Jurkat, Clone E6-1 (cell line): ENCODE results near the gene SLC1A1. TPM values are rescaled to one million over a fixed set of nuclear protein-coding genes. Genes with fewer than 3 reads are reported as not detected.
A peak's percentile ranks its signal among the peaks of the same experiment; 100 is the strongest.

ENCODE experiments used
- DNase-seq: peaks from one replicate; pipeline ENCODE4 v3.0.0-alpha.2; 2011; ENCODE audit warnings: low read depth, low spot score
- H3K4me3 ChIP-seq: 2 replicates; pipeline ENCODE4 v1.5.1; 2011; ENCODE audit warnings: mild to moderate bottlenecking, low read length, control low read depth, moderate library complexity
- polyA plus RNA-seq: library from polyadenylated mRNA; unstranded; fragments of >200 nt; gene quantifications from one replicate; pipeline ENCODE4 v1.2.1, GENCODE V29; 2012; ENCODE audit warnings: missing spikeins; ENCODE audit not compliant: insufficient read length, insufficient read depth

SLC1A1 gene
- 3.0 TPM for polyA plus RNA-seq

DNA sequence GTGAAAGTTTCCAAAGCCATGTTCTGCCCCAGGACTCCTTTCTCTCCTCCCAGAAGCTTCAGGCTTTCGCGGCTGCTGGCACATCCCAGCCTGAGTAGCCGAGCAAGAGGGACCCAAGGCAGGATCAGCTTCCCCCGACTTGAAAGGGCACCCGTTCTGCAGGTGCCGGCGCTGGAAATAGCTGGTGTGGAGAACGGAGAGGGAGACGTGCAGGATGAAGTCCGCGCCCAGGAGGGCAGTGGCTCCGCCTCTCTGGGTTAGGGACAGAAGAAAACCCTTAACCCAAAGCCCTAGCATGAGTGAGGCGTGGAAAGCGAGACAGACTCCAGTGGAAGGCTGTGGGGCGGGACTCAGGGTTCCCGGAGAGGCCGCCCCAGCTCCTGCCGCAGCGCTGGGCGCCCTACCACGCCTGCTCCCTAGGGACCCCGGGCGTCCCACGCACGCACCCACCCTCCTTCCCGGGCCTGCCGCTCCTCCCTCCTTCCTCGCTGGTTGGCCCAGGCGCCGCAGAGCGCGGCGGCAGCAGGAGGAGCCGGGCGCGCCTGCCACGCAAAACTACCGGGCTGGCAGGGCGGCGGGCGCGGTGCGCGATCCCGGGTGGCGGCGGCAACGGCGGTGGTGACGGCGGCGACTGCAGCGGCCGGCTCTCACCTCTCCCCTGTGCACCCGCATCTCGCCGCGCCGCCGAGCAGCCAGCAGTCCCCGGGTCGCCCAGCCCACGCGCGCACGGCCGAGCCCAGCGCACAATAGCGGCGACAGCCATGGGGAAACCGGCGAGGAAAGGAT, at the start of gene SLC1A1:
Gene SLC1A1, plus strand, starts transcription at position 550 of the 786 bp plus-strand sequence. Its CDS starts 212 bp downstream, at position 762.
- DNase-seq: no peak
- H3K4me3 ChIP-seq: no peak within 1 kb of the TSS; the same call in 1 of the 2 replicates

DNA sequence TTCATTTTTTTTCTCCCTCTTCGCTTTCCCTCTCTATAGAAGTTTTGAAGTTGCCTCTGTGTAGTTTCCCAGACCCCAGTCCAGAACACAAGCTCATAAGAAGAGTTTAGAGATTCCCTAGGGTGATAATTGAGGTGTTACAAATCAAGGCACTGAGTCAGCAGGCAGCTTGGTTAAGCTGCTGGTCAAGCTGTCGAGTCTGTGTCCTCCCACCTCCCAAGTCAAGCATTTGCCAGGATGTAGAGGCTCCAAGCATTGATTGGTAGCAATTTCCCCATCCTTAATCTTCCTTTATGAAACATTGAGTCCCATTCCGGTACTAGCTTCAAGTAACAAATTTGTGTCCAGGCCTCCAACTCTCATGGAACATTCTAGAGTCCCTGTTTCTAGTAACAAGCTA, 47.5 kb upstream of the SLC1A1 start:
- no peak overlapping the region for H3K4me3 ChIP-seq
- DNase-seq: no peak

DNA sequence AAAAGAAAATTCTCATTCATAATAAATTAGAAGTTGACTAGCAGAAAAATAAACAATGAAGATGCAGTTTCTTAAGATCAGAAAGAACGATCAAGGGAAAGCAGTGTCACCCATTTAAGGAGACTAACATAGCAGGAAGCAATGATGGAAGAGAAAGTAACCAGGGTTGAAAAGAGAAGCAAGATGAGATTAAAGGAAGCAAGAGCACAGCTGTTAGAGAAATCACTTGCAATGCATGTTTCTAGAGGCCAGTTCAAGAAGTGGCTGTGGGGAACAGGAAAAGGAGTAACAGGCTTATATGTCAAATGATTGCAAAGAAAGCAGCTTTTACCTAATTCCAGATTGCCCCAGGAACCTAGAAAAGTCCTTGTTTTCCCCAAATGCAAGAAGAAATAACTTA, 46.8 kb upstream of the SLC1A1 start:
- H3K4me3 ChIP-seq: no peak overlapping the region
- no peak for DNase-seq

DNA sequence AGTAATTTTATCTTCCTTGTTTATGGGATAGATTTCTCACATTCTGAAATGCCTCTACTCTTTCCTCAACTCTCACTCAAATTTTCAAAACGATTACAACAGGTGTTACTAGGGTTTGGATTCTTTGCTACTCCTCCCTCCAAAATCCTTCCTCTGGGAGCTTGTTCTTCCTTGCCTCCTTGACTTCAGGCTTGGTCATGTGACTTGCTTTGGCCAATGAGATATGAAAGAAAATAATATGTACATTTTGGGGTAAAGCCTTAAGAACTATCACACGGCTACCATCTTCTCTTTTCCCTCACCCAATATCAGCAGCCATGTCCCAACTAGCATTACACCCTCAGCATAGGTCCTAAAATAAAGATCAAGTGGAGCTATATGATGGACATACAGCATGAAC, 28.8 kb upstream of the SLC1A1 start:
- DNase-seq: no peak
- no peak overlapping the region for H3K4me3 ChIP-seq

DNA sequence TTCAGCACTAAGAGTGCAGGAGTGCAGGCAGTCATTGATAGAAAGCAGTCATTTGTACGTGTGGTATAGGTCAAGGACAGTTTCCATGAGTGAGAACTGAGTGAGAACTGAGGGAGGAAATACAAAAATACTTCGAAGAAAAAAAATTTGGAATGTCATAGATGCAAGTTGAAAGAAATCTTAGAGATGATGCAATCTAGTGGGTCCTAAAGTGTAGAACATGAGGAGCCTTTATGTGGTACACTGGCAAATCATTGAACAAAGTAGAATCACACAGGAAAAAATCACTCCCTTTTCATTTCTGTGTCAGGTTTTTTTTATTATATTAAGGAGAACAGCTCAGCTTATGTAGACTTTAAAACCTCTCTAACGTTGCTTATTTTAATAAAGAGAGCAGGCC, 26.4 kb upstream of the SLC1A1 start:
- DNase-seq: no peak
- no peak overlapping the region for H3K4me3 ChIP-seq

DNA sequence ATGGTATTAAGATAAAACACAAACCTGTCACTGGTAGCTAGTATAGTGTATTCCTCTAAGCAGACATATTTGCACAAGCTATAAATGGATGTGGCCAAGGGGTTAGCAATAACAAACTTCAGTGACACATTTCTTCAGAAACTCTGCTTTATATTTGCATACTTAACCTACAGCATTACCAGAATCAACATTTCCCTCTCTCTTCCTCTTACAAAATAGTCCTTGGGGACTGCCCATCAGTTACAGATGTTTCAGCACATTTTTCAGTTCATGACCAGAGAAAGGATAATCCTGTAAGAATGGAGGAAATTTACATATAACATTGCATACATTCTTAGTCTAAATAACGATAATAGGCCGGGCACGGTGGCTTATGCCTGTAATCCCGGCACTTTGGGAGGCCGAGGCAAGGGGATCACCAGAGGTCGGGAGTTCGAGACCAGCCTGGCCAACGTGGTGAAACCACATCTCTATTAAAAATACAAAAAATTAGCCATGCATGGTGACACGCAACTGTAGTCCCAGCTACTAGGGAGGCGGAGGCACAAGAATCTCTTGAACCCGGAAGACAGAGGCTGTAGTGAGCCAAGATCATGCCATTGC, 25.3 kb upstream of the SLC1A1 start:
- no peak for DNase-seq
- no peak overlapping the region for H3K4me3 ChIP-seq

DNA sequence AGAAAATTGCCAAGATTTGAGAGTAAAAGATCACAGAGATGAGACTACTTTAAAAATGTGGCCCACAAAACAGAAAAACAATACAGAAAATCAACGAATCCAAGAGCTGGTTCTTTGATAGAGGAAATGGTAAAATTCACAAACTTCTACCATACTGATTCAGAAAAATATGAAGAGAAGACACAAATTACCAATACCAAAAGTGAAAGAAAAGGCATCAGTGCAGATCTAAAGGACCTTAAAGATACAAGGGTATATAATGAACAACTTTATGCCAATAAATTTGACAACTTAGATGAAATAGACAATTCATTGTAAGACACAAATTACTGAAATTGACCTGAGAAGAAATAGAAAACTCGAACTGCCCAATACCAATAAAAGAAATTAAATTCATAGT, 24.4 kb upstream of the SLC1A1 start:
- H3K4me3 ChIP-seq: no peak overlapping the region
- no peak for DNase-seq

DNA sequence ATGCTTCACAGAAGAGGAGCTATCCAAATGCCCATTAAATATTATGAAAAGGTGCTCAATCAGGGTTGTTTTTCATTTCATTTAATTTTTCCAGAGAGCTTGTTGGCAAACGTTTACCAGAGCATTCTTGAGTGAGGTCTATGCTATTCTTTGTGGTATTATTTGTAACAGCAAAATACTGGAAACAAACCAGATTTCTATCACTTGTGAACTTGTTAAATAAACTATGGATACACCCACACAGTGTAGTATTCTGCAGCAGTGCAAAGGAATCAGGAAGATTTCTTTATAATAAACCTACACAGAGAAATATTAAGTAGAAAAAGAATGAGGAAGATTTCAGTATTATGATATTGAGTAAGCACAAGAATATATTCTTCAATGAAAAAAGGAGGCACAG, 15.0 kb upstream of the SLC1A1 start:
- no peak overlapping the region for H3K4me3 ChIP-seq

DNA sequence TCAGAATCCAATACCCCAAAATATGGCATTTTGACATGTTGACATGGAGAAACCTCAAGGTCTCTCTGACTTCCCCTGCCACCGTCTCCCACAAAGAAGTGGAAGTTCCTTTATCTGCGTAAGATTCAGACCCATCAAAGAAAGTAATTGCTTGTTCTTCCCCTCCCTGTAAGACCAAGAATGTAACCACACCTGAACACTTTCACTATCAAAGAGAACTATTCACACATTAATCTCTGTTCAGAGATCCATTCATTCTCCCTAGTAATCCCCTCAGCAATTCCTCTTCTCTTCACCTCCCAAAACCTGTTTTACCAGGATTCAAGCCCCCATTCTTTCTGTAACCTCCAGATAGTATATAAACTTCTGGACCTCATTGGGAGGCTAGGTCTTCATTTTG, 4.1 kb upstream of the SLC1A1 start:
- no peak overlapping the region for H3K4me3 ChIP-seq
- DNase-seq: peak; percentile 25

More for the DNA sequence above, 15.0 kb upstream of the SLC1A1 start:
- DNase-seq: no peak

DNA sequence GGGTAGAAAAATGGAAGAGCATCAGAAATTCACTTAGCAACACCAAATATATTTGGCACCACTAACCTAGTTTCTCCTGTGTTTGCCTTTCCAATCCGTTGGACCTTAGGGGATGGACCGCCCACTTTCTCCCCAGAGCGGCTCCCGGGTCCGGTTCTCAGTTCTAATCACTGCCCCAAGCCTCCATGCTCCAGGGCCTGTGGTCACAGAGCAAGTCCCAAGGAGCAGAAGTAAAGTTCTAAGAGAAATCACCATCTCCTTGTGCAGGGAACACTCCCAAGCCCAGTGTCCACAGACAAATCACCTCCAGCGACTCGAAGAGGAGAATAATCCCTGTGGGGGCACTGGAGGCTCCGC, 728 bp upstream of the SLC1A1 start:
- H3K4me3 ChIP-seq: no peak overlapping the region
- DNase-seq: no peak

DNA sequence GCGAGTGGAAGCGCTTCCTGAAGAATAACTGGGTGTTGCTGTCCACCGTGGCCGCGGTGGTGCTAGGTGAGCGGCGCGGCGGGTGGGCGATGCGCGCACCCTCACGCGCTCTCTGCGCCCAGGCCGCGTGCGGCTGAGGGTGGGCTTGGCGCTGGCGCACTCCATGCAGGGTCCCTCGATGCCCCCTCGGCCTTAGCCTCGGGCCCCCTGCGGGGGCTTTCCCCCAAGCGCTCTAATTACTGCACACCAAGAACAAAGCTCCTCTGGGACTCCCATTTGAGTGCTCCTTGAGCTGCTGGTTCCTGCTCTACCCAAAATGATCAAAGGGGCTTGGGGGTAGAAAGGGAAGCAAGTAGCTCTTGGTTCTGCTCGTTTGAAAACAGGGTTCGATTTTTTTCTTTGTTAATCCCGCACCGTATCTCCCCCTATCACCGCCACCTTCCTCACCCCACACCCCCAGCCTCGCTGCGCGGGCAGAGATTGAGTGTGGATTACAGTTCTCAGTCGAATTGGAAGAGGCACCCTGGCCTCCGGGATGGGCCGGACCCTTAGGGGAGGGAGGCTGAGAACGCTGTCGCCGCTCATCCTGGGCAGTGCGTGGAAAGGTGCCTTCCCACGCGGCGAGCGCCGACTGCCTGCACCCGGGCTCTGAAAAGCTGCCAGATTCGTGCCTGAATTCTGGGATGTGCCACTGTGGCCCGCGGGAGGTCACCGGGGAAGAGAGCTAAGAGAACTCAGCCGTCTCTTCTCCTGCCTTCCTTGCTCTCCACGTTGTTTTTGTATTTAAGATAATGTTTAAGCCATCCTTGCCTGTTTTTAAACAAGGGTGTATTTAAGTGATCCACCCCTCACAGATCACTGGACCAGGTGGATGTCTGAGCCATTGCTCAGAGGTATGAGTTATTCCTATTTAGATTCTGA, 697 bp downstream of the SLC1A1 start:
- H3K4me3 ChIP-seq: no peak overlapping the region
- DNase-seq: no peak

DNA sequence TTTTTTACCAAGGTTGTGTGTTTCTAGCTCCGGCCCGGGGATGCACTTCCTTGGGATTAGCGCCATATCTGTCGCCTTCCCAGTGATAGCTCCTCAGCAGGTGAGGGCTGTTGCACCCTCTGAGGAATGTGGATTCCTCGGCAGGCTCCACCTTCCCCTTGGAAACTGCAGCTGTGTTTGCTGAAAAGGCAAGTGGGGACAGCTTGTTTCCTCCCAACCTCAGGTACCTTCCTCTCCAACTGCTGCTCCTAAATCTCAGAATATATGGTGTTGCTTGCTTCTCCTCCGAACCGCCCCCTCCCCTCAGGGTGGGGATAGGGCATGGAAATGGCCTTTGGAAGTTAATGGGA, 1.3 kb downstream of the SLC1A1 start:
- no peak overlapping the region for H3K4me3 ChIP-seq
- DNase-seq: no peak

DNA sequence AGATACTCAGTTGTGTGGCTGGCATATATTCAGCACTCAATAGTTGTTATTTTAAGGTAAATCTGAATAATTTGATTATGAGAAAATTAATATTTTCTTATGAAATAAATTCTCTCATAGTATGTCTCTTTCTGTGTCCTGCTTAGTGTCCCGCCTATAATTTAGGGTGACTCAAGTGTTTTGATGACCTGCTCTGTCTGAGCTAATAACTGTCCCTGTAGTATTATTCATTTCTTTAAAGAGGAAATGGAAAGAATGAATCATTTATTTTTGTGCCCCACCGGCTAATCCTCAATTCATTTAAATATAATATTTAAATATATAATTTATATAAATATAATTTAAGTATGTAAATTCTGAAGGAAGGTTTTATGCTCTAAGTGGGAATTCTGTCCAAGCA, 4.1 kb downstream of the SLC1A1 start:
- no peak overlapping the region for H3K4me3 ChIP-seq
- DNase-seq: no peak

DNA sequence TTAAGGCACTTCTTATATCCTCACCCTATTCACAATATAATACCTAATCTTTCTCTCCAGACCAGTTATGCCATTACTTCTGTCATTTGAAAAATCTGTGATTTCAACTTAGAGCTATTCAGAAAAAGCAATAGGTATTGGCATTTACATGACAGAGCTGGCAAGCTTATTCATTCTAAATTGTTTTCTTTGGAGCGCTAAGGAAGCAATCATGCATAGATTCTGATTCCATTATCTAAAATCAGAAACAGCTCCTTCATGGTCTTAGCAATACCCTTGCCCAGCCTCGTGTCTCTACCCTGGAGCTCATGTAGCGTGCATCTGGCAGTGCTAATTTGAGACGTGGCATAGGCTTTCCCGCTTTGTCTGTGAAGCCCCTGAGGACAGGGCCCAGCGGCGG, 4.5 kb downstream of the SLC1A1 start:
- H3K4me3 ChIP-seq: no peak overlapping the region
- DNase-seq: no peak

DNA sequence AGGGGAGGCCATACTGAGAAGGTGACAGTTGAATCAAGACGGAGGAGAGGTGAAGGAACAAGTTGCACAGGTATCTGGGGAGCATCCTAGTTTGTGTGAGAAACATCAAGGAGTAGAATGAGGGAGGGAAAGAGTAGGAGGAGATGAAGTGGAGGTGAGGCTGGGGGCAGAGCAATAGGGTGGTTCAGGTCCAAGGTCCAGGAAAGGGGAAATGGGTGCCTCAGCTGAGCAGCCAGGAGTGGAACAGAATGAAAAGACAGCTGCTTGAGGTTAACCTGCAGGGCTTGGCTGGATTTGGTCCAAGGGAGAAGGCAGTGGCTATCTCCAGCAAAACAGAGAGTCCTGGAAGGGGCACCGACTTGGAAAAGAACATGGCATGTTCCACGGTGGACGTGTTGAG, 5.3 kb downstream of the SLC1A1 start:
- no peak for DNase-seq
- no peak overlapping the region for H3K4me3 ChIP-seq

DNA sequence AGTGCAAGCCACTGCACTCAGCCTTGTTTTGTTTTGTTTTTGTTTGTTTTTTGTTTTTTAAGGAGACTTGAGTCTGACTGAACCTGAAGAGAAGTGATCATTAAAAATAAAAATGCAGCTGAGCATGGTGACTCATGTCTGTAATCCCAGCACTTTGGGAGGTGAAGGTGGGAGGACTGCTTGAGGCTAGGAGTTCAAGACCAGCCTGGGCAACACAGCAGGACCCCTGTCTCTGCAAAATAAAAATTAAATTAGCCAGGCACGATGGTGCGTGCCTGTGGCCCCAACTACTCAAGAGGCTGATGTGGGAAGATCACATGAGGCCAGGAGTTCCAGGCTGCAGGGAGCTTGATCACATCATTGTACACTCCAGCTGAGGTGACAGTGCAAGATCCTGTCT, 6.2 kb downstream of the SLC1A1 start:
- H3K4me3 ChIP-seq: no peak overlapping the region
- no peak for DNase-seq

DNA sequence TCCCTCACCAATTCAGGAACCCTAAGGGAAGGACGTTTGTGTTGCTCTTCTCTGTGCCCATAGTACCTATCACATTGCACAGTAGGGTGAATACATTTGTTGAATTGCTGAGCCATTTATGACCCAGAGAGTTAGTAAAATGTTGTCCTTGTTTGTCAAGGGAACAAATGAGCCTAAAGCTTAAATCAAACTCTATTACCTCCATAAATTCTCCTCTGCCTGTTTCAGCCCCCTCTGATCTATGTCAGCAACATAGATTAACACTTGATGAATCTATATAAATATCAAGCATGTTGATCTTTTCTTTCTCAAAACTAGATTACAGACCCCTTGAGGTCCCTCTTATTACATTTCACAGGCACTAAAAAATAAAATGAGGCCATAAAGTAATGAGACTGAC, 7.1 kb downstream of the SLC1A1 start:
- no peak for DNase-seq
- no peak overlapping the region for H3K4me3 ChIP-seq

DNA sequence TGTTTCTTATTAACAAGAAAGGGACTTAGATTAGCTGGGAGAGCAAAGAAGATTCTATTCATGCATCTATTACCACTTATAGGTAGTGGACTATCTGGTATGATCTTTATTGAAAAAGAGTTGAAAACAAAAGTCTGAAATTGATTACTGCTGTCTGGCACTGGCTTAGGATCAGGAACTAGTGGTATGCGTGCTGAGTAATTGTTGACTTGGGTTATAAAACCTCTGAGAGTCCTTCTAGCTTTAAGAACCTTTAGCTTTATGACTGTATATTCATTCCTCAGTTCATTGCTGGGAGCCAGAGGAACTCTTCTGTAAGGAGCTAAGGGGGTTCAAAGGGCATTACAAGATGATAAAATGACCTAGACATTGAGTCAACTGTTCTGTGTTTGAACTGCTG, 7.6 kb downstream of the SLC1A1 start:
- no peak overlapping the region for H3K4me3 ChIP-seq
- DNase-seq: no peak

DNA sequence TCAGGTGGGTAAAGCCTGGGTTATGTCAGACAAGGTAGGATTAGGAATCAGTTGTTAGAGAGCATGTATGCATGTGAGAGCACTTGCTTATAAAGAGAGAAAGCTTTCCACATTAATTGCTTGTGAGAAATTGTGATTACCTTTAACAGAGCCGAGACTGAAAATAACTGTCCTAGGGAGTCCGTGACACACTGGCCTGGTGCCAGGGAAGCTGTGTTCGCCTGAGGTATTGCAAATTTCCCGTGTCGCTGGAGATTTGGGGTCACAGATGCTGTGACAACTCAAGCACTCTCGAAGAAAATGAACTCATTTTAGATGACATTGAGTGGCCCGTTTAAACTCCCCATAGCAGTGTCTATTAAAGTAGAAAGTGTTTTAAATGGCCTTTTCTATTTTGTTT, 9.6 kb downstream of the SLC1A1 start:
- DNase-seq: no peak
- H3K4me3 ChIP-seq: no peak overlapping the region

DNA sequence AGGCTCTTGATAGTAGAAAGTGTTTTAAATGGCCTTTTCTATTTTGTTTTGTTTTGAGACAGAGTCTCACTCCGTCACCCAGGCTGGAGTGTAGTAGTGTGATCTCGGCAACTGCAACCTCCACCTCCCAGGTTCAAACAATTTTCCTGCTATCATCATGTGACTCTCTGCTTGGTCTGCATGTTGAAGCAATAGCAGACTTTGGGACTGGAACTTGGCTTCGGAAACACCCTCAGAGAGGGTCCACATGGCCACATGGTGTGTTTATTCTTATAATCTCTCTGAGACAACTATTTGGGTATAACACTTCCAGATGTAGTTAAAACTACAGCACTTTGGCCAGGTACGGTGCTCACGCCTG, 10.9 kb downstream of the SLC1A1 start:
- H3K4me3 ChIP-seq: no peak overlapping the region
- DNase-seq: no peak
